ENCODE results near the gene CD9. TPM values are rescaled to one million over a fixed set of nuclear protein-coding genes. Genes with fewer than 3 reads are reported as not detected.
"Not testable (repeated sequence)": the region's sequence is repeated elsewhere in the genome, so short reads cannot be mapped to it uniquely, and the experiment has no call there.

The CD9 gene
- total and polyA plus RNA-seq, 2 donors from 2014 or later = 301 to 421 TPM

DNA sequence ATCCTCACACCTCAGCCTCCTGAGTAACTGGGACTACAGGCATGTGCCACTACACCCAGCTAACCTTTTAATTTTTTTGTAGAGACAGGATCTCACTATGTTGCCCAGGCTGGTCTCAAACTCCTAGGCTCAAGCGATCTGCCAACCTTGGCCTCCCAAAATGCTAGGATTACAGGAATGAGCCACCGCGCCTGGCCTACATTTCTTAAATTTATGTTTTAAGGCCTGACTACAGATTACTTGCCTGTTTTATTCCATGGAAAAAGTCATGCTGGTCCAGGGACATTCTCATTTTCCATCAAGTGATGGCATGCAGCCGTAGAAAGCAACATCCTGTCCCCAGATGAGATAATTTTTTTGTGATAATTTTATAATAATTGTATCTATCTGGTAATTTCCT is 6.1 kb downstream of the CD9 start:
- DNase-seq (no peak), FAIRE-seq (no peak)
- intact Hi-C loops (cut with DNase I) = no loop called here
- peaks cover 0 to 26% (median 25%) of the 10 kb centered on the region in 3 donors for H3K4me1 ChIP-seq (ENCODE audit: control insufficient read depth in 2 of 3, insufficient read depth in 2 of 3, low read depth in 1 of 3, low read length in 3 of 3)
- no peaks in the 10 kb centered on the region for H3K9me3 ChIP-seq (ENCODE audit: control insufficient read depth in 2 of 3, insufficient read depth in 1 of 3, low read length in 3 of 3)
- peak overlapping the region; percentile 66 to 67 for H3K27ac ChIP-seq (ENCODE audit: low read depth in 2 of 2, low read length in 2 of 2)
- TF ChIP-seq, protein P1, sequence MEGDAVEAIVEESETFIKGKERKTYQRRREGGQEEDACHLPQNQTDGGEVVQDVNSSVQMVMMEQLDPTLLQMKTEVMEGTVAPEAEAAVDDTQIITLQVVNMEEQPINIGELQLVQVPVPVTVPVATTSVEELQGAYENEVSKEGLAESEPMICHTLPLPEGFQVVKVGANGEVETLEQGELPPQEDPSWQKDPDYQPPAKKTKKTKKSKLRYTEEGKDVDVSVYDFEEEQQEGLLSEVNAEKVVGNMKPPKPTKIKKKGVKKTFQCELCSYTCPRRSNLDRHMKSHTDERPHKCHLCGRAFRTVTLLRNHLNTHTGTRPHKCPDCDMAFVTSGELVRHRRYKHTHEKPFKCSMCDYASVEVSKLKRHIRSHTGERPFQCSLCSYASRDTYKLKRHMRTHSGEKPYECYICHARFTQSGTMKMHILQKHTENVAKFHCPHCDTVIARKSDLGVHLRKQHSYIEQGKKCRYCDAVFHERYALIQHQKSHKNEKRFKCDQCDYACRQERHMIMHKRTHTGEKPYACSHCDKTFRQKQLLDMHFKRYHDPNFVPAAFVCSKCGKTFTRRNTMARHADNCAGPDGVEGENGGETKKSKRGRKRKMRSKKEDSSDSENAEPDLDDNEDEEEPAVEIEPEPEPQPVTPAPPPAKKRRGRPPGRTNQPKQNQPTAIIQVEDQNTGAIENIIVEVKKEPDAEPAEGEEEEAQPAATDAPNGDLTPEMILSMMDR (IDR thresholded peaks at IDR 0.05; ENCODE audit: borderline replicate concordance, extremely low read depth, insufficient read depth) = no peak
- peak overlapping the region in 1 of 3 donors; percentile 73 for H3K9ac ChIP-seq (ENCODE audit: low read length in 3 of 3)
- peaks cover 0 to 4% (median 0%) of the 10 kb centered on the region in 3 donors for H3K36me3 ChIP-seq (ENCODE audit: control insufficient read depth in 2 of 3, insufficient read depth in 3 of 3, low read length in 3 of 3)
- H3K4me3 ChIP-seq (ENCODE audit: low read length in 3 of 3) = no peak overlapping the region
- H3K27me3 ChIP-seq (ENCODE audit: control insufficient read depth, insufficient read depth, low read length) = no peaks in the 10 kb centered on the region

DNA sequence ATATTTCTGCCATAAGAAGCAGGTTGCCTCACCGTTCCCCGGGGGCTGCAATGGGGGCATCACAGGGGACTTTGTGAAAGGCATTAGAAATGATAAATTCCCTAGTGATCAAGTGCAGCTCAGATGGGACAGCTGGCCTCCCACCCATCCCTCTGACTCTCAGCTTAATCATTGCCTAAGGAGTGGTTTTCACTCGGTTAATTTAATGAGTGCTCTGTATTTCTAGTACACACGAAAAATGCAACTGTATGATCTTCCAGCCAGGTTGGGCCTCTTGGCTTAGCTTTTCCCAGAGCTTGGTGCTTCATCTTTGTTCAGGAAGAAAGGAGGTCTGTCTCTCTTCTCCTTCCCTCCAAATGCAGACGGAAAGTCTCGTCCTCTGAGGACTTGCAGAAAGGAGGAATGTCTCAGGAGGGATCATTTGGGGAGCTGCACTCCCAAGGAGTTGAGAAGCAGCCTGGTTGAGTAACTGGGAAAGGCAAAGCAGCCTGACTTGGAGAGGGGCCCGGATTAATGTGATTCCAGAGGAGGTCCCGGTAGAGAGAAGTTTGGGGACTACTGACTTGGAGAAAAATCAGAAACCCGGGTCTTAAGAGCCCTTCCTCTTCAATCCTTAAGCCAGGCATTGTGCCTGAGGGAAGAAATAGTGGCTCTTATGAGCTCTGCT is 7.2 kb downstream of the CD9 start:
- peak overlapping the region in 1 of 3 donors; percentile 1 for H3K4me3 ChIP-seq (ENCODE audit: low read length in 3 of 3)
- TF ChIP-seq, protein P1 (IDR thresholded peaks at IDR 0.05; ENCODE audit: borderline replicate concordance, extremely low read depth, insufficient read depth) = no peak
- H3K27me3 ChIP-seq (ENCODE audit: control insufficient read depth, insufficient read depth, low read length) = no peaks in the 10 kb centered on the region
- H3K36me3 ChIP-seq (ENCODE audit: control insufficient read depth in 2 of 3, insufficient read depth in 3 of 3, low read length in 3 of 3) = peaks cover 0 to 13% (median 2%) of the 10 kb centered on the region in 3 donors
- FAIRE-seq = no peak
- H3K9me3 ChIP-seq (ENCODE audit: control insufficient read depth in 2 of 3, insufficient read depth in 1 of 3, low read length in 3 of 3) = no peaks in the 10 kb centered on the region
- peak overlapping the region in 1 of 3 donors; percentile 41 for H3K9ac ChIP-seq (ENCODE audit: low read length in 3 of 3)
- peak in 2 of 5 donors; percentile 76 for DNase-seq
- H3K27ac ChIP-seq (ENCODE audit: low read depth in 2 of 2, low read length in 2 of 2) = peak overlapping the region; percentile 33 to 70
- H3K4me1 ChIP-seq (ENCODE audit: control insufficient read depth in 2 of 3, insufficient read depth in 2 of 3, low read depth in 1 of 3, low read length in 3 of 3) = peaks cover 4 to 29% (median 26%) of the 10 kb centered on the region in 3 donors
- intact Hi-C loops (cut with DNase I) = no loop called here

DNA sequence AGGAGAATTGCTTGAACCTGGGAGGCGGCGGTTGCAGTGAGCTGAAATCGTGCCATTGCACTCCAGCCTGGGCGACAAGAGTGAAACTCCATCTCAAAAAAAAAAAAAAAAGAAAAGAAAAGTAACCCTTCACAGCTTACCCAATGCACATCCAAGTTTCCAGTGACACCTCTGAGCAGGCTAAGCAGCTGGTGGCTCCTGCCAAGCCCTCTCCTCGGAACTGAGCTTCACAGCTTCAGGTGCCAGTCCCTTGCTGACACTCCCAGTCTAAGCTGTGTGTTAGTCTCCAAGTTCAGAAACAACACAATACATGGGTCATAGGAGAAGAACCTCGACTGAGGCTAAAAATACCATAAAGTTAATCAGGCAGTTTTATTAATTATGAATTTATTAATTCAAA is 7.9 kb downstream of the CD9 start:
- Histone ChIP-seq H3K27me3 (ENCODE audit: control insufficient read depth, insufficient read depth, low read length) (no peaks in the 10 kb centered on the region), H3K9me3 (ENCODE audit: control insufficient read depth in 2 of 3, insufficient read depth in 1 of 3, low read length in 3 of 3) (no peaks in the 10 kb centered on the region), H3K27ac (ENCODE audit: low read depth in 2 of 2, low read length in 2 of 2) (no peak overlapping the region), H3K4me3 (ENCODE audit: low read length in 3 of 3) (no peak overlapping the region), H3K9ac (ENCODE audit: low read length in 3 of 3) (no peak overlapping the region), H3K4me1 (ENCODE audit: control insufficient read depth in 2 of 3, insufficient read depth in 2 of 3, low read depth in 1 of 3, low read length in 3 of 3) (peaks cover 4 to 36% (median 23%) of the 10 kb centered on the region in 3 donors), H3K36me3 (ENCODE audit: control insufficient read depth in 2 of 3, insufficient read depth in 3 of 3, low read length in 3 of 3) (peaks cover 0 to 12% (median 2%) of the 10 kb centered on the region in 3 donors)
- no peak for FAIRE-seq
- intact Hi-C loops (cut with DNase I) = no loop called here
- TF ChIP-seq, protein P1 (IDR thresholded peaks at IDR 0.05; ENCODE audit: borderline replicate concordance, extremely low read depth, insufficient read depth) = no peak
- DNase-seq = no peak

DNA sequence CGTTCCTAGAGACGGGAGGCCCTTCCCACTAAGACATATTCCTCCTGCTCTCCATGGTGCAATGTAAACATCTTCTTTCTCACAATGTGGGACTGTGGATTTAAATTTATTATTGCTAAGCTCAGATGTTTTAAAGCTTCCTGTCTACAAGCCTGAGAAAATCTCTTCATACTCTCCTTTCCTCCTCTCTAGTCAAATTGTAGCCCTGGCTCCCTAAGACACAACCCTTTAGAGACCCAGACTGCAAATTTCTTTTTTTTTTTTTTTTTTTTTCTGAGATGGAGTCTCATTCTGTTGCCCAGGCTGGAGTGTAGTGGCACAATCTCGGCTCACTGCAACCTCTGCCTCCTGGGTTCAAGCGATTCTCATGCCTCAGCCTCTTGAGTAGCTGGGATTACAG is 9.2 kb downstream of the CD9 start:
- H3K27ac ChIP-seq (ENCODE audit: low read depth in 2 of 2, low read length in 2 of 2); H3K27me3 ChIP-seq (ENCODE audit: control insufficient read depth, insufficient read depth, low read length); H3K9me3 ChIP-seq (ENCODE audit: control insufficient read depth in 2 of 3, insufficient read depth in 1 of 3, low read length in 3 of 3); H3K9ac ChIP-seq (ENCODE audit: low read length in 3 of 3); intact Hi-C loops (cut with DNase I); DNase-seq; H3K4me3 ChIP-seq (ENCODE audit: low read length in 3 of 3); FAIRE-seq: not testable (repeated sequence)
- Histone ChIP-seq H3K4me1 (ENCODE audit: control insufficient read depth in 2 of 3, insufficient read depth in 2 of 3, low read depth in 1 of 3, low read length in 3 of 3) (peaks cover 4 to 37% (median 22%) of the 10 kb centered on the region in 3 donors), H3K36me3 (ENCODE audit: control insufficient read depth in 2 of 3, insufficient read depth in 3 of 3, low read length in 3 of 3) (peaks cover 0 to 12% (median 2%) of the 10 kb centered on the region in 3 donors)
